ENCODE results near the gene TNXB. TPM values are rescaled to one million over a fixed set of nuclear protein-coding genes. Genes with fewer than 3 reads are reported as not detected.

The TNXB gene
- total and polyA plus RNA-seq, 9 of the 15 experiments (the other 6 are each of a cell fraction or from before 2014, with no cell fraction given) = 0.14 to 28.1 (median 12.4) TPM

DNA sequence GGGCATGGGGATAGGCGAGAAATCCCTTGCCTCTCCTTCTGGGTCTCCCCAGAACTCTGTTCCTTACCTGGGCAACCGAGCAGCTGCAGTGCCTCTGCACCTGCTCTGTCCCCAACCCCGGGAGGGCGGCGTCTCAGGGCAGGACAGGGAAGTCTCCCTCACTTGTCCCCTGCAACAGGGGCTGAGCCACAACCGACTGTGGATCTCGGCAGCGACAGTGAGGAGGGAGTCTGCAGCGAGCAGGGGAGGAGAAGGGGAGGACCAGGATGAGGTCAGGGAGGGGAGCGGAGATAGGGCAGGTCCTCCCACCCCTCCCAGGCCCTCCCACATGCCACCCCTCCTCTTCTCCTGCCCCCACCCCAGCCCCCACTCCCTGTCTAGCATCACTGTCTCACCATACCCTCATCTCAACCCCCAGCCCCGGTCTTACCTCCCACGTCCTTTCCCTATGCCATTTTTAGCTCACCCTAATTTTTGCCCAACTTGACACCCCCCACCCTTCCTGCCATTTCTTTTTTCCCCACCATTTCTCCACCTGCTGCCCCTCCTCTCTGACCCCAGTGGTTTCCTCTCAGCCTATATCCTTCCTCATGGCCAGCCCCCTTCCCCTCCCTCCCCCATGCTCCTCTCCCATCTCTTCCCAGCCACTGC lies at the start of gene TNXB (continued):
- TF ChIP-seq, protein P1, sequence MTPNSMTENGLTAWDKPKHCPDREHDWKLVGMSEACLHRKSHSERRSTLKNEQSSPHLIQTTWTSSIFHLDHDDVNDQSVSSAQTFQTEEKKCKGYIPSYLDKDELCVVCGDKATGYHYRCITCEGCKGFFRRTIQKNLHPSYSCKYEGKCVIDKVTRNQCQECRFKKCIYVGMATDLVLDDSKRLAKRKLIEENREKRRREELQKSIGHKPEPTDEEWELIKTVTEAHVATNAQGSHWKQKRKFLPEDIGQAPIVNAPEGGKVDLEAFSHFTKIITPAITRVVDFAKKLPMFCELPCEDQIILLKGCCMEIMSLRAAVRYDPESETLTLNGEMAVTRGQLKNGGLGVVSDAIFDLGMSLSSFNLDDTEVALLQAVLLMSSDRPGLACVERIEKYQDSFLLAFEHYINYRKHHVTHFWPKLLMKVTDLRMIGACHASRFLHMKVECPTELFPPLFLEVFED (CRISPR knock-in tag; conservative IDR thresholded peaks at IDR 0.05) = 0 out of 2 replicates have a peak, but pooled peaks have one; percentile 53
- TF ChIP-seq, protein P2, sequence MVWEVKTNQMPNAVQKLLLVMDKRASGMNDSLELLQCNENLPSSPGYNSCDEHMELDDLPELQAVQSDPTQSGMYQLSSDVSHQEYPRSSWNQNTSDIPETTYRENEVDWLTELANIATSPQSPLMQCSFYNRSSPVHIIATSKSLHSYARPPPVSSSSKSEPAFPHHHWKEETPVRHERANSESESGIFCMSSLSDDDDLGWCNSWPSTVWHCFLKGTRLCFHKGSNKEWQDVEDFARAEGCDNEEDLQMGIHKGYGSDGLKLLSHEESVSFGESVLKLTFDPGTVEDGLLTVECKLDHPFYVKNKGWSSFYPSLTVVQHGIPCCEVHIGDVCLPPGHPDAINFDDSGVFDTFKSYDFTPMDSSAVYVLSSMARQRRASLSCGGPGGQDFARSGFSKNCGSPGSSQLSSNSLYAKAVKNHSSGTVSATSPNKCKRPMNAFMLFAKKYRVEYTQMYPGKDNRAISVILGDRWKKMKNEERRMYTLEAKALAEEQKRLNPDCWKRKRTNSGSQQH (CRISPR knock-in tag; IDR thresholded peaks at IDR 0.05) = peak; percentile 70; the same call in 1 of the 2 replicates
- TF ChIP-seq POLR2G (IDR thresholded peaks at IDR 0.05; ENCODE audit: low read depth, low read length) = peak; percentile 68

DNA sequence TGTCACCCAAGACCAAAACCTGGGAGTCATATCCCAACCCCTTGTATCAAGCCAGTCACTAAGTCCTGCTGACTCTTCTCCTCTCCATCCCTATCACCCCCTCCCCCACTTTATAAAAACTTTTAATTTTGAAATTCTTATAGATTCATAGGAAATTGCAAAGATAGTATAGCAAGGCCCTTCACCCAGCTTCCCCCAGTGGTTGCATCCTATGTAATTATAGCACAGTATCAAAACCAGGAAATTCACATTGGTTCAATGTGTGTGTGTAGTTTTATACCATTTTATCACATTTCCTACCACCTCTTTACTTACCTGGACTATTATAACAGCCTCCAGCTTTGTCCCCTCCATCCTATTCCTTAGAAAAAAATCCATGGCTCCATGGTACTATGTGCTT lies 48.9 kb upstream of the TNXB start:
- Histone ChIP-seq H3K27me3 (ENCODE audit: control insufficient read depth in 2 of 2, insufficient read depth in 2 of 2, low read length in 2 of 2) (no peaks in the 10 kb centered on the region), H2AFZ (ENCODE audit: low read depth, low read length) (no peak overlapping the region), H3K4me3 (no peak overlapping the region), H3K9me3 (replicated peaks; ENCODE audit: control insufficient read depth, insufficient read depth, low read depth, low read length) (no peaks in the 10 kb centered on the region), H3K9ac (ENCODE audit: insufficient read depth in 1 of 2, low read depth in 2 of 2, low read length in 2 of 2) (no peak overlapping the region), H3K27ac (ENCODE audit: extremely low read depth, low read depth, low read length) (no peak overlapping the region), H3K4me2 (ENCODE audit: insufficient read depth, low read length) (no peak overlapping the region), H3K4me1 (replicated peaks in 1 of 2; ENCODE audit: control insufficient read depth in 2 of 2, insufficient read depth in 2 of 2, low read length in 2 of 2) (peaks cover 13 to 31% of the 10 kb centered on the region in 2 experiments; a peak in 4 of 5 replicates), H3K79me2 (ENCODE audit: control insufficient read depth, insufficient read depth, low read length) (peaks cover 34% of the 10 kb centered on the region), H4K20me1 (replicated peaks; ENCODE audit: control insufficient read depth, insufficient read depth, low read length) (no peaks in the 10 kb centered on the region), H3K9me1 (ENCODE audit: control insufficient read depth, insufficient read depth, low read length) (no peaks in the 10 kb centered on the region), H3K36me3 (ENCODE audit: control insufficient read depth, insufficient read depth, low read length) (peaks cover 55% of the 10 kb centered on the region)
- FAIRE-seq (no peak), DNase-seq (ENCODE audit: extremely low read depth in 1 of 4, low spot score in 3 of 4) (no peak), ATAC-seq (no peak)
- POLR2A ChIA-PET = interaction anchor here (1.2 to 1.9 kb wide), 2 partner anchors 9 to 11 kb away, joined by 3 to 8 read pairs; no protein-coding TSS in a partner anchor
- intact Hi-C loops (cut with micrococcal nuclease) (no loop called here), in situ Hi-C loops (cut with MboI) (no loop called here)
- CTCF ChIA-PET (ENCODE audit: low intra/inter-chr PET ratio) = no interaction called here
- BruUV-seq (replicated peaks) = no TSS peak
- TF ChIP-seq DIDO1 (tag; IDR thresholded peaks at IDR 0.05; ENCODE audit: low read depth) = no peak
- TF ChIP-seq PCBP2 (IDR thresholded peaks at IDR 0.05; ENCODE audit: low read depth, low read length, poor library complexity, severe bottlenecking) = no peak
- TF ChIP-seq STAG1 (CRISPR knock-in tag; IDR thresholded peaks at IDR 0.05; ENCODE audit: borderline replicate concordance) = no peak
- no peak for TF ChIP-seq ZNF699 (CRISPR knock-in tag; IDR thresholded peaks at IDR 0.05; ENCODE audit: insufficient replicate concordance)
- TF ChIP-seq, protein P3, sequence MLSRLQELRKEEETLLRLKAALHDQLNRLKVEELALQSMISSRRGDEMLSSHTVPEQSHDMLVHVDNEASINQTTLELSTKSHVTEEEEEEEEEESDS (CRISPR knock-in tag; IDR thresholded peaks at IDR 0.05) = no peak
- no peak for TF ChIP-seq PHF21A (IDR thresholded peaks at IDR 0.05; ENCODE audit: borderline replicate concordance, low read depth)
- TF ChIP-seq HDGF (IDR thresholded peaks at IDR 0.05) = no peak
- TF ChIP-seq, protein P4, sequence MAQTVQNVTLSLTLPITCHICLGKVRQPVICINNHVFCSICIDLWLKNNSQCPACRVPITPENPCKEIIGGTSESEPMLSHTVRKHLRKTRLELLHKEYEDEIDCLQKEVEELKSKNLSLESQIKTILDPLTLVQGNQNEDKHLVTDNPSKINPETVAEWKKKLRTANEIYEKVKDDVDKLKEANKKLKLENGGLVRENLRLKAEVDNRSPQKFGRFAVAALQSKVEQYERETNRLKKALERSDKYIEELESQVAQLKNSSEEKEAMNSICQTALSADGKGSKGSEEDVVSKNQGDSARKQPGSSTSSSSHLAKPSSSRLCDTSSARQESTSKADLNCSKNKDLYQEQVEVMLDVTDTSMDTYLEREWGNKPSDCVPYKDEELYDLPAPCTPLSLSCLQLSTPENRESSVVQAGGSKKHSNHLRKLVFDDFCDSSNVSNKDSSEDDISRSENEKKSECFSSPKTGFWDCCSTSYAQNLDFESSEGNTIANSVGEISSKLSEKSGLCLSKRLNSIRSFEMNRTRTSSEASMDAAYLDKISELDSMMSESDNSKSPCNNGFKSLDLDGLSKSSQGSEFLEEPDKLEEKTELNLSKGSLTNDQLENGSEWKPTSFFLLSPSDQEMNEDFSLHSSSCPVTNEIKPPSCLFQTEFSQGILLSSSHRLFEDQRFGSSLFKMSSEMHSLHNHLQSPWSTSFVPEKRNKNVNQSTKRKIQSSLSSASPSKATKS (CRISPR knock-in tag; IDR thresholded peaks at IDR 0.05) = no peak
- TF ChIP-seq, protein P5, sequence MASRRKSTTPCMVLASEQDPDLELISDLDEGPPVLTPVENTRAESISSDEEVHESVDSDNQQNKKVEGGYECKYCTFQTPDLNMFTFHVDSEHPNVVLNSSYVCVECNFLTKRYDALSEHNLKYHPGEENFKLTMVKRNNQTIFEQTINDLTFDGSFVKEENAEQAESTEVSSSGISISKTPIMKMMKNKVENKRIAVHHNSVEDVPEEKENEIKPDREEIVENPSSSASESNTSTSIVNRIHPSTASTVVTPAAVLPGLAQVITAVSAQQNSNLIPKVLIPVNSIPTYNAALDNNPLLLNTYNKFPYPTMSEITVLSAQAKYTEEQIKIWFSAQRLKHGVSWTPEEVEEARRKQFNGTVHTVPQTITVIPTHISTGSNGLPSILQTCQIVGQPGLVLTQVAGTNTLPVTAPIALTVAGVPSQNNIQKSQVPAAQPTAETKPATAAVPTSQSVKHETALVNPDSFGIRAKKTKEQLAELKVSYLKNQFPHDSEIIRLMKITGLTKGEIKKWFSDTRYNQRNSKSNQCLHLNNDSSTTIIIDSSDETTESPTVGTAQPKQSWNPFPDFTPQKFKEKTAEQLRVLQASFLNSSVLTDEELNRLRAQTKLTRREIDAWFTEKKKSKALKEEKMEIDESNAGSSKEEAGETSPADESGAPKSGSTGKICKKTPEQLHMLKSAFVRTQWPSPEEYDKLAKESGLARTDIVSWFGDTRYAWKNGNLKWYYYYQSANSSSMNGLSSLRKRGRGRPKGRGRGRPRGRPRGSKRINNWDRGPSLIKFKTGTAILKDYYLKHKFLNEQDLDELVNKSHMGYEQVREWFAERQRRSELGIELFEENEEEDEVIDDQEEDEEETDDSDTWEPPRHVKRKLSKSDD (conservative IDR thresholded peaks at IDR 0.05; ENCODE audit: low read length) = no peak

Data from K562 (cell line).